GM23338 (cell line): ENCODE results near the gene CTNNA2. TPM values are rescaled to one million over a fixed set of nuclear protein-coding genes. Genes with fewer than 3 reads are reported as not detected.

ENCODE experiments used
- ATAC-seq: fragments of 200-7000 bp; cut with Tn5 transposase; 3 replicates; pipeline ENCODE4 v1.9.1; 2020
- DNase-seq: peaks from one replicate; pipeline ENCODE4 v3.0.0-alpha.2; 2015; ENCODE audit warnings: low spot score
- H2AFZ ChIP-seq: fragments of 200-600 bp; sonication (generic); 2 replicates; pipeline ENCODE4 v1.8.0; 2016; ENCODE audit warnings: antibody characterized with exemption, mild to moderate bottlenecking, moderate library complexity
- H3F3A ChIP-seq: fragments of 200-600 bp; sonication (generic); replicated peaks from 2 replicates; pipeline ENCODE4 v1.8.0; 2017; ENCODE audit warnings: antibody characterized with exemption, mixed run types, low read depth
- H3K27ac ChIP-seq: fragments of 200-600 bp; sonication (generic); 2 replicates; pipeline ENCODE4 v1.6.1; 2016; ENCODE audit warnings: low read depth
- H3K27me3 ChIP-seq: fragments of 200-600 bp; sonication (generic); 2 replicates; pipeline ENCODE4 v1.8.0; 2016; ENCODE audit warnings: mild to moderate bottlenecking, mixed run types, moderate library complexity; ENCODE audit not compliant: insufficient read depth
- H3K36me3 ChIP-seq: fragments of 200-600 bp; sonication (generic); 2 replicates; pipeline ENCODE4 v1.8.0; 2016; ENCODE audit warnings: mild to moderate bottlenecking; ENCODE audit not compliant: insufficient read depth
- H3K4me1 ChIP-seq: fragments of 200-600 bp; sonication (generic); 2 replicates; pipeline ENCODE4 v1.8.0; 2016; ENCODE audit warnings: mild to moderate bottlenecking, moderate library complexity; ENCODE audit not compliant: insufficient read depth
- H3K4me2 ChIP-seq: fragments of 200-600 bp; sonication (generic); 2 replicates; pipeline ENCODE4 v1.7.1; 2017; ENCODE audit warnings: mixed run types
- H3K4me3 ChIP-seq: fragments of 200-600 bp; sonication (generic); 2 replicates; pipeline ENCODE4 v1.6.1; 2016; ENCODE audit warnings: mixed run types
- H3K79me2 ChIP-seq: fragments of 200-600 bp; sonication (generic); replicated peaks from 2 replicates; pipeline ENCODE4 v1.8.0; 2017; ENCODE audit warnings: mild to moderate bottlenecking; ENCODE audit not compliant: insufficient read depth
- H3K9me2 ChIP-seq: fragments of 200-600 bp; sonication (generic); 2 replicates; pipeline ENCODE4 v1.8.0; 2017; ENCODE audit not compliant: insufficient read depth
- H4K20me1 ChIP-seq: fragments of 200-600 bp; sonication (generic); replicated peaks from 2 replicates; pipeline ENCODE4 v1.8.0; 2017; ENCODE audit warnings: mild to moderate bottlenecking; ENCODE audit not compliant: insufficient read depth
- H3K27ac Mint-ChIP-seq: 2 replicates; pipeline ENCODE4 v1.8.0; 2020; ENCODE audit warnings: inconsistent platforms, mild to moderate bottlenecking, moderate library complexity, mixed read lengths
- H3K27me3 Mint-ChIP-seq: 3 replicates; pipeline ENCODE4 v1.8.0; 2022; ENCODE audit warnings: low read depth, mild to moderate bottlenecking, moderate library complexity, mixed read lengths, inconsistent platforms; ENCODE audit not compliant: insufficient read depth, poor library complexity
- H3K36me3 Mint-ChIP-seq: 3 replicates; pipeline ENCODE4 v1.8.0; 2021; ENCODE audit warnings: low read depth, mild to moderate bottlenecking, inconsistent platforms, moderate library complexity, mixed read lengths
- H3K4me1 Mint-ChIP-seq: 3 replicates; pipeline ENCODE4 v1.8.0; 2020; ENCODE audit warnings: mild to moderate bottlenecking, inconsistent platforms, mixed read lengths
- H3K4me3 Mint-ChIP-seq: 3 replicates; pipeline ENCODE4 v1.8.0; 2021; ENCODE audit warnings: moderate library complexity, mild to moderate bottlenecking, inconsistent platforms, mixed read lengths
- H3K9me3 Mint-ChIP-seq: 3 replicates; pipeline ENCODE4 v1.8.0; 2020; ENCODE audit warnings: moderate library complexity, mild to moderate bottlenecking, inconsistent platforms, mixed read lengths
- CREB1 ChIP-seq: fragments of 250-450 bp; sonication (Bioruptor Pico); IDR thresholded peaks from 2 replicates; pipeline ENCODE4 v1.5.0; 2020; ENCODE audit warnings: low read depth, mild to moderate bottlenecking, moderate library complexity
- EZH2 ChIP-seq: fragments of 200-600 bp; sonication (generic); IDR thresholded peaks from one replicate; pipeline ENCODE4 v1.8.0; 2017; ENCODE audit warnings: antibody characterized with exemption, mild to moderate bottlenecking, low read depth; ENCODE audit not compliant: unreplicated experiment
- EZH2phosphoT487 ChIP-seq: fragments of 200-600 bp; sonication (generic); IDR thresholded peaks from one replicate; pipeline ENCODE4 v1.8.1; 2018; ENCODE audit warnings: antibody characterized with exemption; ENCODE audit not compliant: unreplicated experiment
- JUNB ChIP-seq: IDR thresholded peaks from one replicate; pipeline ENCODE4 v1.6.1; 2016; ENCODE audit warnings: antibody characterized with exemption; ENCODE audit not compliant: unreplicated experiment
- NANOG ChIP-seq: IDR thresholded peaks from 2 replicates; pipeline ENCODE4 v1.6.1; 2016; ENCODE audit warnings: antibody characterized with exemption, borderline replicate concordance
- POLR2AphosphoS5 ChIP-seq: IDR thresholded peaks from 2 replicates; pipeline ENCODE4 v1.6.1; 2016; ENCODE audit warnings: antibody characterized with exemption, low read depth
- REST ChIP-seq: IDR thresholded peaks from one replicate; pipeline ENCODE4 v1.6.1; 2018; ENCODE audit warnings: antibody characterized with exemption; ENCODE audit not compliant: unreplicated experiment
- ZNF114 ChIP-seq: fragments of 250-450 bp; sonication (Bioruptor Pico); IDR thresholded peaks from 2 replicates; pipeline ENCODE4 v1.5.0; 2020; ENCODE audit warnings: mild to moderate bottlenecking, moderate library complexity
- ZNF331 ChIP-seq: fragments of 250-450 bp; sonication (Bioruptor Pico); IDR thresholded peaks from 2 replicates; pipeline ENCODE4 v1.5.0; 2020; ENCODE audit warnings: low read depth, mild to moderate bottlenecking, moderate library complexity
- ZNF462 ChIP-seq: fragments of 250-450 bp; sonication (Bioruptor Pico); IDR thresholded peaks from 2 replicates; pipeline ENCODE4 v1.5.0; 2020; ENCODE audit warnings: mild to moderate bottlenecking, moderate library complexity
- polyA plus RNA-seq: library from polyadenylated mRNA; unstranded; fragments of >200 nt; fragmentation: Nextera tagmentation; extraction: Ambion mirVana; gene quantifications from 2 replicates; pipeline ENCODE4 v1.2.1, GENCODE V29; 2016
- total RNA-seq: library from RNA; depleted of rRNA; stranded (reverse); fragments of >200 nt; shearing (Covaris generic); gene quantifications from 2 replicates; pipeline ENCODE4 v1.2.3, GENCODE V29; 2014
- TF ChIP-seq, protein P1 (sequence below), 2 experiments: fragments of 200-600 bp in 1 of 2; sonication (generic) in 1 of 2; conservative IDR thresholded peaks; 2 replicates each; pipeline versions ENCODE4 v1.5.1 to v1.6.1; 2016 to 2017; ENCODE audit warnings: antibody characterized with exemption in 2 of 2, low read depth in 2 of 2, mild to moderate bottlenecking in 2 of 2, moderate library complexity in 1 of 2

Gene CTNNA2
- total and polyA plus RNA-seq, 2 experiments from 2014 or later: 6.4 to 15.6 TPM

DNA sequence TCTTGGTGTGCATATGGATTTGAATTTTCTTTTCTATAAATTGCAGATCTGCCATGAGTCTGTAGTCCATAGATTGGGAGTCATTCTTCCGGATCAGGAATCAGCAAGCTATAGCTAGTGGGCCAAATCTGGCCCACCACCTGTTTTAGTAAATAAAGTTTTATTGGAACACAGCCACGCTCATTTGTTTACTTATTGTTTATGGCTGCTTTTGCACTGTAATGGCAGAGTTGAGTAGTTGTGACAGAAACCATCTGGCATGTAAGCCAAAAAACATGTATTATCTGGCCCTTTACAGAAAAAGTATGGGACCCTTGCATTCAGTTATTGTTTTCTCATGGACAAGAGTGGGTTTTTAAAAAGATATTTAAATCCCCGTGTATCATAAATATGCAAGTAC lies 600.5 kb downstream of the CTNNA2 start:
- H3K4me1 ChIP-seq: no peaks in the 10 kb centered on the region
- H3K4me3 ChIP-seq: no peak overlapping the region
- H3K9me3 Mint-ChIP-seq: 0 out of 3 replicates have a peak, but pooled peaks cover 3% of the 10 kb centered on the region
- H3K9me2 ChIP-seq: 0 out of 2 replicates have a peak, but pooled peaks cover 3% of the 10 kb centered on the region
- DNase-seq (no peak), ATAC-seq (no peak)
- H2AFZ ChIP-seq: no peak overlapping the region
- H3K27ac ChIP-seq: no peak overlapping the region
- no peak for TF ChIP-seq ZNF114
- no peak for TF ChIP-seq EZH2phosphoT487
- no peak for TF ChIP-seq NANOG
- TF ChIP-seq EZH2: no peak
- no peak for TF ChIP-seq ZNF462 (CRISPR knock-in tag)
- TF ChIP-seq ZNF331 (CRISPR knock-in tag): no peak
- no peak for TF ChIP-seq REST
- no peak for TF ChIP-seq CREB1 (CRISPR knock-in tag)
- TF ChIP-seq, protein P1, sequence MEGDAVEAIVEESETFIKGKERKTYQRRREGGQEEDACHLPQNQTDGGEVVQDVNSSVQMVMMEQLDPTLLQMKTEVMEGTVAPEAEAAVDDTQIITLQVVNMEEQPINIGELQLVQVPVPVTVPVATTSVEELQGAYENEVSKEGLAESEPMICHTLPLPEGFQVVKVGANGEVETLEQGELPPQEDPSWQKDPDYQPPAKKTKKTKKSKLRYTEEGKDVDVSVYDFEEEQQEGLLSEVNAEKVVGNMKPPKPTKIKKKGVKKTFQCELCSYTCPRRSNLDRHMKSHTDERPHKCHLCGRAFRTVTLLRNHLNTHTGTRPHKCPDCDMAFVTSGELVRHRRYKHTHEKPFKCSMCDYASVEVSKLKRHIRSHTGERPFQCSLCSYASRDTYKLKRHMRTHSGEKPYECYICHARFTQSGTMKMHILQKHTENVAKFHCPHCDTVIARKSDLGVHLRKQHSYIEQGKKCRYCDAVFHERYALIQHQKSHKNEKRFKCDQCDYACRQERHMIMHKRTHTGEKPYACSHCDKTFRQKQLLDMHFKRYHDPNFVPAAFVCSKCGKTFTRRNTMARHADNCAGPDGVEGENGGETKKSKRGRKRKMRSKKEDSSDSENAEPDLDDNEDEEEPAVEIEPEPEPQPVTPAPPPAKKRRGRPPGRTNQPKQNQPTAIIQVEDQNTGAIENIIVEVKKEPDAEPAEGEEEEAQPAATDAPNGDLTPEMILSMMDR (conservative IDR thresholded peaks at IDR 0.05; ENCODE audit: low read depth in 2 of 2): no peak
- no peak for TF ChIP-seq JUNB
- TF ChIP-seq POLR2AphosphoS5: no peak
- H3F3A ChIP-seq: no peaks in the 10 kb centered on the region
- H3K4me3 Mint-ChIP-seq: no peak overlapping the region
- H3K36me3 ChIP-seq: no peaks in the 10 kb centered on the region
- no peaks in the 10 kb centered on the region for H3K36me3 Mint-ChIP-seq
- no peaks in the 10 kb centered on the region for H3K79me2 ChIP-seq
- no peak overlapping the region for H3K4me2 ChIP-seq
- no peak overlapping the region for H3K27ac Mint-ChIP-seq
- peaks cover under 1% of the 10 kb centered on the region for H3K27me3 Mint-ChIP-seq
- no peaks in the 10 kb centered on the region for H4K20me1 ChIP-seq
- H3K4me1 Mint-ChIP-seq: no peaks in the 10 kb centered on the region
- H3K27me3 ChIP-seq: no peaks in the 10 kb centered on the region
